ENCODE measurements around the gene RNF169.

DNA sequence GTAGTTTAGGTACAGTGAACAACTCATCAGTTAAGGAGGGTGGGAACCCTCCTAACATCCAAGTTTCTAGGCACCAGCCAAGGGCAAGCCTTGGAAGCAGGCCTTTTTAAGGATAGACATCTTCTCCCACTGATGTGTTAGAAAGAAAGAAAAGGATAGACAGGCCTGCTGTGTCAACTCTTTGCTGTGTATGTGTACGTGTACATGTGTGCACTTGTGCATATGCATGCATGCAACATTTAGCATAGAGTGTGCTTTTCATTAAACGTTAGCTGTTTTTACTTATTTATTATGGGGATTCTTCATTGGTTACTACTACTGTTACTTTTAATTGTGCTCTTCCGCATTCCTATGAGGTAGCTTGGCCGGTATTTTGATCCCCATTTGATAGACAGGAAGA, 36.1 kb downstream of the RNF169 start:
- TF ChIP-seq EZH2phosphoT487 (IDR thresholded peaks at IDR 0.05; ENCODE audit: unreplicated experiment) (no peak), EZH2 (IDR thresholded peaks at IDR 0.05; ENCODE audit: low read depth, unreplicated experiment) (no peak), POLR2AphosphoS5 (IDR thresholded peaks at IDR 0.05; ENCODE audit: low read depth) (no peak)
- TF ChIP-seq, protein P1, sequence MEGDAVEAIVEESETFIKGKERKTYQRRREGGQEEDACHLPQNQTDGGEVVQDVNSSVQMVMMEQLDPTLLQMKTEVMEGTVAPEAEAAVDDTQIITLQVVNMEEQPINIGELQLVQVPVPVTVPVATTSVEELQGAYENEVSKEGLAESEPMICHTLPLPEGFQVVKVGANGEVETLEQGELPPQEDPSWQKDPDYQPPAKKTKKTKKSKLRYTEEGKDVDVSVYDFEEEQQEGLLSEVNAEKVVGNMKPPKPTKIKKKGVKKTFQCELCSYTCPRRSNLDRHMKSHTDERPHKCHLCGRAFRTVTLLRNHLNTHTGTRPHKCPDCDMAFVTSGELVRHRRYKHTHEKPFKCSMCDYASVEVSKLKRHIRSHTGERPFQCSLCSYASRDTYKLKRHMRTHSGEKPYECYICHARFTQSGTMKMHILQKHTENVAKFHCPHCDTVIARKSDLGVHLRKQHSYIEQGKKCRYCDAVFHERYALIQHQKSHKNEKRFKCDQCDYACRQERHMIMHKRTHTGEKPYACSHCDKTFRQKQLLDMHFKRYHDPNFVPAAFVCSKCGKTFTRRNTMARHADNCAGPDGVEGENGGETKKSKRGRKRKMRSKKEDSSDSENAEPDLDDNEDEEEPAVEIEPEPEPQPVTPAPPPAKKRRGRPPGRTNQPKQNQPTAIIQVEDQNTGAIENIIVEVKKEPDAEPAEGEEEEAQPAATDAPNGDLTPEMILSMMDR (conservative IDR thresholded peaks at IDR 0.05; ENCODE audit: low read depth in 2 of 2): no peak

Measured in GM23338 (cell line).